Measurements from ENCODE around the gene SMARCA4.
"Not testable (repeated sequence)": the region's sequence is repeated elsewhere in the genome, so short reads cannot be mapped to it uniquely, and the experiment has no call there.

SMARCA4 gene

GRCh38 chr19:10929402-10929794, 31.4 kb upstream of the SMARCA4 start:
- DNase-seq: no peak

GRCh38 chr19:10935371-10936059, 25.3 kb upstream of the SMARCA4 start:
- DNase-seq: no peak

GRCh38 chr19:10936661-10937084, 24.2 kb upstream of the SMARCA4 start:
- DNase-seq: peak; percentile 62

- not testable (repeated sequence) for DNase-seq
Observed at GRCh38 chr19:10941649-10942048, 19.2 kb upstream of the SMARCA4 start.

GRCh38 chr19:10943412-10943811, 17.4 kb upstream of the SMARCA4 start:
- DNase-seq: not testable (repeated sequence)

GRCh38 chr19:10945264-10945663, 15.6 kb upstream of the SMARCA4 start:
- no peak for DNase-seq

- no peak for DNase-seq
Observed at GRCh38 chr19:10946958-10947657, 13.7 kb upstream of the SMARCA4 start.

- DNase-seq: peak; percentile 44
Observed at GRCh38 chr19:10952809-10953208, 8.0 kb upstream of the SMARCA4 start.

- DNase-seq: not testable (repeated sequence)
Observed at GRCh38 chr19:10959277-10959968, 1.4 kb upstream of the SMARCA4 start.

- no peak for DNase-seq
Observed at GRCh38 chr19:10961073-10961860, 437 bp downstream of the SMARCA4 start.

GRCh38 chr19:10962863-10963262, 2.0 kb downstream of the SMARCA4 start:
- no peak for DNase-seq

GRCh38 chr19:10963865-10964264, 3.0 kb downstream of the SMARCA4 start:
- no peak for DNase-seq

GRCh38 chr19:10964903-10965302, 4.1 kb downstream of the SMARCA4 start:
- no peak for DNase-seq

- no peak for DNase-seq
Observed at GRCh38 chr19:10965398-10965797, 4.6 kb downstream of the SMARCA4 start.

- no peak for DNase-seq
Observed at GRCh38 chr19:10966809-10967208, 6.0 kb downstream of the SMARCA4 start.

GRCh38 chr19:10968527-10969135, 7.8 kb downstream of the SMARCA4 start:
- peak; percentile 47 for DNase-seq

- no peak for DNase-seq
Observed at GRCh38 chr19:10971107-10971726, 10.4 kb downstream of the SMARCA4 start.

GRCh38 chr19:10975374-10976130, 14.7 kb downstream of the SMARCA4 start:
- DNase-seq: no peak

- DNase-seq: no peak
Observed at GRCh38 chr19:10976131-10976892, 15.5 kb downstream of the SMARCA4 start.

GRCh38 chr19:10977742-10978092, 16.9 kb downstream of the SMARCA4 start:
- no peak for DNase-seq

- no peak for DNase-seq
Observed at GRCh38 chr19:10979951-10980381, 19.1 kb downstream of the SMARCA4 start.
